NCI-H446 (cell line): Measurements from ENCODE around the gene ARRDC2.
A peak's percentile ranks its signal among the peaks of the same experiment; 100 is the strongest.
"Not testable (repeated sequence)": the region's sequence is repeated elsewhere in the genome, so short reads cannot be mapped to it uniquely, and the experiment has no call there.

Experiments used
- DNase-seq, 2 experiments: peaks; one replicate each; lab custom pipeline; 2025; lab: John Stamatoyannopoulos, UW

ARRDC2 gene

GRCh38 chr19:18007917-18008673, at the start of gene ARRDC2:
TSS of gene ARRDC2 (plus strand) at chr19:18008170. CDS start at chr19:18008311, 141 bp downstream.
- DNase-seq: peak; percentile 85 to 97

DNA sequence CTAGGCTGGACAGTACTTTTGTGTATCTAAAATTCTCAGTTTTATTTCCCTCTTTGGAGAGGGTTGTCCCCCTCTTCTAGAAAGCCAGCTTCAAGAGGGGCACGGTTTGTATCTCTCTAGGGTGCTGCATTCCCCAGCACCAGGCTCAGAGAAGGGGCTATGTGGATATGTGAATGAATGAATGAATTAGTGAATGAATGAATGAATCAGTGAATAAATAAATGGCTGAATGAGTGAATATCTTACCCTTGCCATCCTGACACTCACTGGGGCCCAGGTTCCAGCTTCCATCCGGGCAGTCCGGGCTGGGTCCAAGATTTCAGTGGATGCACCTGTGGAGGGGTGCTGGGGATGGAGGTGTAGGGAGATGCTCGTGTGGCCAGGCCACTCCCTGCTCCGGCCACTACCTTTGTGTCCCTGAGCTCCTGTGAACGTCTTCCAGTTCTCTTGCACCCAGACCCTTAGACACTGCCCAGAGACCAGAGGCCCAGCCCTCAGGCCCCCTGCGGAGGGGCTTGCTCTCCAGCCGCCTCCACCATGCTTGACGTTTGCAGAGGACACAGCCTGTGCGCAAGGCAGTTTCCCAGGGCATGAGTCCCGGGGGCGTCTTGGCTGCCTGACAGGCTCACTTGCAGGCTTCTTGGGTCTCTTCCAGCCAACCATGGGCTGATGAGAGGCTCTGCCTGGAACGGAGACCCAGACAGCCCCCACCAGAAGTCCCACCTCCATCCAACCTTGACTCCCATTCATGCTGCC, 43.9 kb upstream of the ARRDC2 start:
- peak in 1 of 2 experiments; percentile 20 for DNase-seq

DNA sequence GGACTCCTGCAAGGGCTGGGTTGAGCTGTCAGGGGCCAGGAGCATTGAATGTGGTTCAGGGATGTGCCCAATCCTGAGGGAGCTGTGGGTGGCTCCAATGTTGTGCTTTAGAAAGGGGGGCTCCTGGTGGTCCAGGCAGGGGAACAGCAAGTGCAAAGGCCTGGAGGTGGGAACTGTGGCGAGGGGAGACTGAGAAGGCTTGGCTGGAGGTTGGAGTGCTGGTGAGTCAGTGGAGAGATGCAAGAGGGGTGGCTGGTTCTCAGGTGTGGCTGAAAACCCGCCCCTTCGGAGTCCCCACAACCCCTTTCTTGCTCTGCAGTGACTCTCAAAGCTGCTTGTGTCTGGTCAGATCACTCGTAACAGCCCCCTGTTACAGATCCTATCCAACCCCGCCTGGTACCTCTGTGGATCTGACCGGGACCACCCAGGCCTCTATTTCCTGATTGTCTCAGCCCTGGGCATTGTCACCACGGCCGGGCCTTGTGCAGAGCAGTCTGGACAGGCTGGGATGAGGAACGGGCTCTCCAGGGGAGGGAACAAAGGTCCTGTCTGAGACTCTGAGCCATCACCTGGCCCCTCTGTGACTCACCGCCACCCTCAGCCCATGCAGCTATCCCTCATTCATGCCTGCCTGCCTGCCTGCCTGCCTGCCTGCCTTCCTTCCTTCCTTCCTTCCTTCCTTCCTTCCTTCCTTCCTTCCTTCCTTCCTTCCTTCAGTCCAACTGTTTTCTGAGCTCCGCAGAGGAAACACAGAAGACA, 42.4 kb upstream of the ARRDC2 start:
- no peak for DNase-seq

- no peak for DNase-seq
These were observed 41.9 kb upstream of the ARRDC2 start for GRCh38 chr19:17966129-17966483.

DNA sequence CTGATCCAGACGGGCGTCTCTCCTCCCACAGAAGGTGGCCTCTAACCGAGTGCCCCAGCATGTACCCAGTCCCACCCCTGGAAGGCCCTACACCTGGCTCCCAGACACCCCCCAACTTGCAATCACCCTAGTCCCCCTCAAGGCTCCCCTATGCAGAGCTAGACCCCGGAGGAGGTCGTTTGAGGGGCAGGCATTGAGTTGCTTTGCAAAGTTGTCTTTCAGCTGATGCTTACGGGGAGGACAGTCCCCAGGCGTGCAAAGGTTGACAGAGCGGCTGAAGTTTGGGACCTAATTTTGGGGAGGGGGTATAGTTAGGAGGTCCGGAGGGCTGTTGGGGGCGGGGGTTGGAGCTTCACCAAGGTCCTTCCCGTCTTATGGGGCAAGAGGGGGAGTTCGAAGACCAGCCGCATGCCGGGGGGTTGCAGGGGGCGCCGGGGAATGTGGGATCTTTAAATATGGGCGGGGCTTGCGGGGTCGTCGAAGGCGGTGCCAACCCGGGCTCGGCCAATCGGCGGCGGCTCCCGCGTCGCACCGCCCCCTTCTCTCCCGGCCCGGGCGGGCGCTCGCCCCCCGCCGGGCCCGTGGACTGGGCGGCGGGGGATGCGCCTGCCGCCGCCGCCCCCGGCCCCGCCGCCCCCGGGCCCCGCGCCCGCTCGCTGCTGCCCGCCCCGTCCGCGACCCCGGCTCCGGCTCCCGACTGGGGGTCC, 41.3 kb upstream of the ARRDC2 start, which contains the start of gene KCNN1:
Gene KCNN1, plus strand, starts transcription at position 558 of the 707 bp plus-strand sequence. CDS start 6,782 bp downstream, outside the sequence.
- peak in 1 of 2 experiments; percentile 25 for DNase-seq

DNA sequence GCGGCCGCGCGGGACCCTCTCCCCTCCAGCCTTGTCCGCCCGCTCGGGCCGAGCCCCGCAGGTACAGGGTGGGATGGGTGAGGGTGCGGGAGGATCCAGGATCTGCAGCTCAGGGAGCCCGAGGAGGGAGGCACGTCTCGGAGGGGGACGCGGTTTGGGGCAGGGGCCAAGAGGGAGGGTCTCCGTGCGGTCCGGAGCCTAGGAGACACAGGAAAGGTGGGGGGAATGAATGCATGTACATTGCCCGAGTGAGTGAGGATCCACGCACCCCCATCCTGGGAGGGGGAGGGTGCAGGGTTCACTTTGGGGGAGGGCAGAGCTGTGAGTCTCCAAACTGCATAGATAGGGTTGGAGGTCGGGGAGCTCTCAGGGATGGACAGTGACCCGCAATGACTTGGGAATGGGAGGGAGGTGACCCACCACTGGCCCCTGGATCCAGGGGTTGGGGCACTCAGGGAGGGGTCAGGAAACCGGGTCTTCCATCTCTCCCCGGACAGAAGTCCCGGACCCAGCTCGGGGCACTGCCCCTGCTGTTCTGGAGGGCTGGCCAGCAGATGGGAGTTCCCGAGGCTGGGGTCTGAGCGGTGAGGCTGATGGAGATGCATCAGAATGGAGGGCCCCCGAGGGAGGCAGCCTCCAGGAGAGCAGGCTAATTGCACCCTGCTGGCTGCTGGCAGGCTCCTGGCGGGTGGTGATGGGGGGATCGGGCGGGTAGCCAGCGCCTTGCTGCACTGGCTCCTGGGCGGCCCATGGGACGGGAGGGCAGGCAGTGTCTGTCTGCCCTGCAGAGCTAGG, 40.5 kb upstream of the ARRDC2 start:
- no peak for DNase-seq

DNA sequence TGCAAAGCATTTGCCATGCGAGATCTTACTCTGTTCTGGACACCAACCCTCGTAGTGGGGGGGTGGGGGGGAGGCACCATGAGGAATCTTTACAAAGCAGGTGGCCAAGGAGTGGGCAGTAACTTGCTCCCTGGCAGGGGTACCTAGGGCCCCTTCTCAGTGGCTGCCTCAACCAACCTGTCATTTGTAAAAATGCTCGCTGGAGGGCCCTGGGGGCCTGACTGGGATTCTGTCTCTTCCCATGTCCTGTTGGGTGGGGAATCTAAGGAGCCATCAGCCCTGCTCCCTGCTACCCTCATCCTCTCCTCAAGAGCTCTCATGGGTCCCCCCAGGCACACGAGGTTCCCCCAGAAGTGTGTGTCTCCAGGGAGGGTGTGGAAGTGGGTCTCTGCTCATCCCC, 39.6 kb upstream of the ARRDC2 start:
- no peak for DNase-seq

GRCh38 chr19:17969096-17969792, 38.7 kb upstream of the ARRDC2 start:
- DNase-seq: no peak

GRCh38 chr19:17972230-17972629, 35.7 kb upstream of the ARRDC2 start:
- no peak for DNase-seq

DNA sequence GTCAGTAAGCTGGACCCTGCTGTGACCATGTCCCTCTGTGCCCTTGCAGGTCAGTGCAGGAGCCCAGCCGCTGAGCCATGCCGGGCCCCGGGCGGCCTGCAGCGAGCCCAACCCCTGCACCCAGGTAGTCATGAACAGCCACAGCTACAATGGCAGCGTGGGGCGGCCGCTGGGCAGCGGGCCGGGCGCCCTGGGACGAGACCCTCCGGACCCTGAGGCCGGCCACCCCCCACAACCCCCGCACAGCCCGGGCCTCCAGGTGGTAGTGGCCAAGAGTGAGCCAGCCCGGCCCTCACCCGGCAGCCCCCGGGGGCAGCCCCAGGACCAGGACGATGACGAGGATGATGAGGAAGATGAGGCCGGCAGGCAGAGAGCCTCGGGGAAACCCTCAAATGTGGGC, 34.2 kb upstream of the ARRDC2 start:
- no peak for DNase-seq

DNA sequence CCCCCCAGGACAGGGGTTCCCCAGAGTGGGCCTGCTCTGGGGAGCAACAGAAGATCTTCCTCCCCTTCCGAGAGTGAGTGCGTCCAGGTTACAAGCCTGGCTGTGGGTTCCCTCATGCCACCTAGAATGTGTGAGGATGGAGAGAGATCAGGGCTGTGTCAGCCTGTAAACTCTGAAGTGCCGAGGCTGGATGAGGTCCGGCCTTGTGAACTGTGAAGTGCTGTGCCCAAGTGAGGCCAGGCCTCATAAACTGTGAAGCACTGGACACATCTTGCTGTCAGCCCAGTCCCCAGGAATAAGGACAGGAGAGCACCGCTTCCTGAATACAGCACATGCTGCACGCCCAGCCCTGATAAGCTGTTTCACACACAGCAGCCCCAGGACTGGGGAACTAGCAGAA, 33.4 kb upstream of the ARRDC2 start:
- DNase-seq: no peak

DNA sequence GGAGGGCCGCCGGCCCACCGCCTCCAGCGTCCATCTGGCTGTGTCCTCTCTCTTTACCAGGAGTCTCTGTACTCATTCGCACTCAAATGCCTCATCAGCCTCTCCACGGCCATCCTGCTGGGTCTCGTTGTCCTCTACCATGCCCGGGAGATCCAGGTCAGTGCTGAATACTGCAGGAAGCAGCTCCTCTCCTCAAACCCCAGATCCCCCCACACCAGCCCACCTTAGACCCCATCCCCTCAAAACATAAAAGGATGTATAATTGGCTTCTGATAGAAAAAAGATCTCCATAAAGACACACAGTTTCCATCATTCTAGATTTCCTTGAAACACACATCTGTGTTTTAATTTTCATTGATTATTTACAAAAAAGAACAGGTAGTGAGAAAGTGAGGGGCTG, 32.9 kb upstream of the ARRDC2 start:
- DNase-seq: no peak

- DNase-seq: no peak
These were observed 30.9 kb upstream of the ARRDC2 start for GRCh38 chr19:17977021-17977420.

- no peak for DNase-seq
These were observed 30.5 kb upstream of the ARRDC2 start for GRCh38 chr19:17977488-17977887.

DNA sequence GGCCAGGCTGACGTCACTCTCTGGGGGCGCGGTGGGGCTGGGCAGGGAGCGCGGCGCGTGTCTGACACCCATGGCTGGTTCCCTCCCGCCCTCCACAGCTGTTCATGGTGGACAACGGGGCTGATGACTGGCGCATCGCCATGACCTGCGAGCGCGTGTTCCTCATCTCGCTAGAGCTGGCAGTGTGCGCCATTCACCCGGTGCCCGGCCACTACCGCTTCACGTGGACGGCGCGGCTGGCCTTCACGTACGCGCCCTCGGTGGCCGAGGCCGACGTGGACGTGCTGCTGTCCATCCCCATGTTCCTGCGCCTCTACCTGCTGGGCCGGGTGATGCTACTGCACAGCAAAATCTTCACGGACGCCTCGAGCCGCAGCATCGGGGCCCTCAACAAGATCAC, 26.4 kb upstream of the ARRDC2 start:
- no peak for DNase-seq

DNA sequence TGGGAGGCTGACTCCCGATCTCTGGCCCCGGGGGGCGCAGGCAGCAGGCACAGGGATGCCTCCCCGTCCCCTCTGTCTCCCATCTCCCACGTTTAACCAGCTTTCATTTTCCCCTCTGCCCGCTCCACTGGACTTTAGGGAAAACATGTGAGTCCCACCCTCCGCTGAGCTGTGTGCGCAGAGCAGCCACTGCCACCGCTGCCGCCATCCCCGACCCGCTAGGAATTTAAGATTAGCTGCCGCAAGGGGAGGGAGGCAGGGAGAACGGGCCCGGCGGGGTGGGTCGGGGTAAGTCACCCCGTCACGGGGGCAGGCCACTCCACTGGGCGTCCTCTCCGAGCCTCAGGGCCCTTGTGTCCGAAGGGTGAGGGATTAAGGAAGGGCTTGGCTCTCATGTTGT, 25.5 kb upstream of the ARRDC2 start:
- no peak for DNase-seq

GRCh38 chr19:17985037-17985818, 22.7 kb upstream of the ARRDC2 start:
- peak in 1 of 2 experiments; percentile 21 for DNase-seq

- not testable (repeated sequence) for DNase-seq
These were observed 21.4 kb upstream of the ARRDC2 start for GRCh38 chr19:17986569-17986968.

DNA sequence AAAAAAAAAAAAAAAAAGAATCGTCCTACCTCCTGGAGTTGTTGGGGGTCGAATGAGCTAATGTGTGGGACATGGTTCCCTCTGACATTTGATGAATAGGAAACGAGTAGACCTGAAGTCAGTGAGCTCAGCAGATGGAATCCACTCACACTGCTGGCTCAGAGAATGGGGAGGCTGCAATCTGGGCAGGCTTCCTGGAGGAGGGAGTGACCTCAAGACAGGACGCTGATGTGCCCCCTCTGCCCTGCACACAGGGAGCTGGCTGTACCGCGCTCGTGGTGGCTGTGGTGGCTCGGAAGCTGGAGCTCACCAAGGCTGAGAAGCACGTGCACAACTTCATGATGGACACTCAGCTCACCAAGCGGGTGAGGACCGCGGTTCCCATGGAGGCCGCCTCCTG, 19.8 kb upstream of the ARRDC2 start:
- no peak for DNase-seq
